HG02588 (cell line): ENCODE results near the gene AKAP6.
"Not testable (repeated sequence)": the region's sequence is repeated elsewhere in the genome, so short reads cannot be mapped to it uniquely, and the experiment has no call there.

Source experiments
- ATAC-seq: cut with Tn5 transposase; IDR thresholded peaks from one replicate; pipeline ENCODE4 v1.9.1; 2021; ENCODE audit warnings: mild to moderate bottlenecking, moderate library complexity; ENCODE audit not compliant: unreplicated experiment

The AKAP6 gene

DNA sequence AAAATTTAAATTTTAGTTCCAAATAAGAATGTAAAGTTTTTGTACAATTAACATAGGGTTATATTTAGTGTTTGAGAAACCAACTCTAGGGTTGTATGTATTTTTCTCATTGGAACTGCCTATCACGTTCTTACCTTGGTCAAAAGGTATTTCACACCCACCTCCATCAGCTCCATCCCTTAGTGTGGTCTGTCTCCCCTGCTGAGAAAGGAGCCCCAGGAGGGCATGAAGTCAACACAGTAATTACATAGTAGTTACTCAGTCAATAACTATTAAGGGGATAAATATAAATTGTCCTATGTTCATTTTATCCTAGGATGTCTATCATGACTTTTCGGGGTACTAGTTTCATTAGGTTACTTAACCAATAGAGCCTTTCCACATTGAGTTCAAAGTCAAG, 106.3 kb downstream of the AKAP6 start:
- ATAC-seq, result no peak

DNA sequence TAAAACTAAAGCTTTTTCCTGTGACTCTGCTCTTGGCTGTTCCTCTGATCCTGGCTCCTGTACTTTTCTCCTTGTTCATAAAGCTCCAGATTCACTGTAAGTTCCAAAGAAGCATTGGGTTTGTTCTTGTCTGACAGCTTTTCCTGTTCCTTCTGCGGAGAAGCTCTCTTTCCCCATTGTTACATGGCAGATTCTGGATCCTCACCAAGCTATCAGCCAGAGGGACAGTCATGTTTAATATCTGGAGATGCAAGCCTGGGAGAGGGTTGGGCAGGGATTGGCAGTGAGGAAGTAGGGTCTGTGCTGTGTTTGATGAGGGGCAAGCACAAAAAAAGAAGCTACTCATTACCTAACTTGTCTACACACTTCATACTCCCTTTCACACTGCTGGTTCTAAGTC, 107.9 kb downstream of the AKAP6 start:
- no peak for ATAC-seq

DNA sequence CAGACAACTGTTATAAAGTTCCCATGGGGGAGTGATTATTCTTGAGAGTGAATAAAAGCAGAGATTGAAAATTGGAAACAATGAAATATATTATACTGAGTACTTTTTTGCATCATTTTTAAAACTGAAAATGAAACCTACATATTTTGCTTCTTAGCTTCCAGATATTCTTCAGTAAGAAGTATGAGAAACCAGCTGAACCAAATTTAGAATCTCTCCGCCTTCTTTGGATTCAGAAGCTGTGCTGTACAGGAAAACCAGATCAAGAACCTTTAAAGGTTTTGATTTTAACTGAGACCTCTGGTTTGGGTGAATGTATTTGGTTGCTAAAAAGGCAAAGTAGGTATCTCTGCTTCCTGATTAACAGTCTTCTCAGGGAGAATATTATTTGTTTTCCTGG, 109.4 kb downstream of the AKAP6 start:
- ATAC-seq, result no peak

DNA sequence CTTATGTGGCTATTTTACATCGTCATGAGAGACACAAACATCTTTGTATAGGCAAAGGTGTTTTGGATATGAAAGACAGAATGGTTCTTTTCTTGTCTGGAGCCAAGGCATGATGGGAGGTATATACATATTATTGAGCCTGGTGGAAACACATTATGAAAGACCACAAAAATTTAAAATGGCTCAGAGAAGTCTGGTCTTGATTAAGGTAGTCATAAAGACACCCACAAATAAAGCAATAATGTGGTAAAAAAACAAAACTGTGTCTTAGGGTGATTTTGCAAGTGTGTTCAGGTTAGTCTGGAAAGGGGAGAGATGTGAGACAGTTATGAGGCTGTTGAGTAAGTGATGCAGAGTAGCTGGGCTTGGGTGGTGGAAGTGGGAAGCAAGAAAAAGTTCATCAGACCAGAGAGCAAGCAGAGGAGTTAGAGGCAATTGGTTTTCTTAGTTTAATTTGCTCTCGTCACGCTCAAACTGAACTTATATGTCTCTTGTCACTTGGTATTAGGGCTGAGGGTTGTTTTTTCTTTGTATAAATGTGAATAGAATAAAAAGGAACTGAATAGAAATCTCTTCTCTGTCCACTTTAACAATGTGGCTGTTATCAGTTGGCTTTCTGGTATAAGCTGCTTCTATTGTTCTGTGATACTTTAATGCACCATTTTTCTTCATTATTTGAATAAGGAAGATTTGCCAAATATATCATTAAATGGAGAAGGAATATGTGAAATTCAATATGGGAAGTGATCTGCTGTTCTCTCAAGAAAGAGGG, 115.0 kb downstream of the AKAP6 start:
- no peak for ATAC-seq

DNA sequence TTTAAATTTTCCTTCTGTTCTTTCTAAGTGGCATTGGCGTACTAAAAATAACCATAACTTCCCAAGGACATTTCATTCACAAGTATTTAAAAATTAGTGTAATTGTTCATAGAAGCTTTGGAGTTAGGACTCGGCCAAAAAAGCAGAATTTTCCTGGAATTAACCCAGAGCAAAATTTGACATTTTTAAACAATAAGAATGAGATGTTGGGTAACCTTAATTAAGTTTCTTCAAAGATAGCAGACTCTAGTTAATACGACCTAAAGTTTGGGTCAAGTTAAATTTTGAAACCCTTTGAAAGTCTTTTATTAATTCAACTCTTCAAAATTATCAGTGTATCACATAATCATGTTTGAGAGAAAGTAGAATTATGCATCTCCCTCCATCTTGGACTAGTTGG, 118.3 kb downstream of the AKAP6 start:
- ATAC-seq, result no peak

DNA sequence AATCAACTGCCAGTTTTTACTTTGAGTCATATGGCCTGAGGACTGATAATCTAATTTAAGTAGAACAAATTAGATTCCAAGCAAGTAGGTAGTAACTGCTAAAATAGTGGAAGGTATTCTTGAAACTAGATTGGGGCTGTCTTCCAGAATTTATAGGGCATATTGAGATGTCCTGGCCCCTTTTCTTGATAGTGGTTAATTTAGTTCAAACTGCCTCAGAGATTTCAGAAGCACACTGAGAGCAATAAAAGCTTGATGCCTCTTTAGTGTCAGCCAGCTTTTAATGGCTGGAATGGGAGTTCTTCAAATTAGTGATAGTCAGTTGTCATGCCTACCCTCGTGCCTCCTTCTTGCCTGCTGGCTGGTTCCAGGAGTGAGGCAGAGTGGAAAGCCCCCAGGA, 120.5 kb downstream of the AKAP6 start:
- ATAC-seq, result no peak

DNA sequence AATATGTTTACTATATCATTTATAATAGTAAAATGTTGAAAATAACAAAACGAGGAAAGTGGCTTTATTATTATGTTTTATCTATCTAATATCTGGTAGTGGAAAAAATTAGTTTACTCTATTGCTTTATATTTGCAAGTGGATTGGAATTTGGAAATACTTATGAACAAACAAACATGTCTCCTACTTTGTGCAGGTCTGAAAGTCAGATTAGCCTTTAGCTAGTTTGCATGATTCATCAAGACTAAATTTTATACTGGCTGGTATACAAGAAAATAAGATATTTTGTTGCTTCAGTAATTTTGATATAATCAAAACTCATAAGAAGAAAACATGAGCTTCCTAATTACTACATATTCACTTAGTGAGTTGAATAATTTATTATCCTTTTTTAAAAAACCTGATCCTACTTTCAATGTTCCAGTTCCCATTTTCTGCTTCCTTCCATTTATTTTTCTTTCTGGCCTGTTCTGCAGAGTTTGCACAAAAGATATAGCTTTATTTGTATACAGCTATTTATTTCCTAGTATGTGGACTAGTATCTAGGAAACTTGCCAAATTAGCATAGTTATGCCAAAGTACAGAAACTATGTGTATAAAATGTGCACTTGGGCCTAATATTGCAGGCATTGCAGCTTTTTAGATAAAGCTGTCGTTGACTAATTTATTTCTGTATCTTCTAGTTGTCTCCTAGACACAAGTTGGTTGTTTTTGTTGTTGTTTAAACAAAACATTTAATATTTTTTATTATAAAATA, 122.0 kb downstream of the AKAP6 start:
- ATAC-seq, result no peak

DNA sequence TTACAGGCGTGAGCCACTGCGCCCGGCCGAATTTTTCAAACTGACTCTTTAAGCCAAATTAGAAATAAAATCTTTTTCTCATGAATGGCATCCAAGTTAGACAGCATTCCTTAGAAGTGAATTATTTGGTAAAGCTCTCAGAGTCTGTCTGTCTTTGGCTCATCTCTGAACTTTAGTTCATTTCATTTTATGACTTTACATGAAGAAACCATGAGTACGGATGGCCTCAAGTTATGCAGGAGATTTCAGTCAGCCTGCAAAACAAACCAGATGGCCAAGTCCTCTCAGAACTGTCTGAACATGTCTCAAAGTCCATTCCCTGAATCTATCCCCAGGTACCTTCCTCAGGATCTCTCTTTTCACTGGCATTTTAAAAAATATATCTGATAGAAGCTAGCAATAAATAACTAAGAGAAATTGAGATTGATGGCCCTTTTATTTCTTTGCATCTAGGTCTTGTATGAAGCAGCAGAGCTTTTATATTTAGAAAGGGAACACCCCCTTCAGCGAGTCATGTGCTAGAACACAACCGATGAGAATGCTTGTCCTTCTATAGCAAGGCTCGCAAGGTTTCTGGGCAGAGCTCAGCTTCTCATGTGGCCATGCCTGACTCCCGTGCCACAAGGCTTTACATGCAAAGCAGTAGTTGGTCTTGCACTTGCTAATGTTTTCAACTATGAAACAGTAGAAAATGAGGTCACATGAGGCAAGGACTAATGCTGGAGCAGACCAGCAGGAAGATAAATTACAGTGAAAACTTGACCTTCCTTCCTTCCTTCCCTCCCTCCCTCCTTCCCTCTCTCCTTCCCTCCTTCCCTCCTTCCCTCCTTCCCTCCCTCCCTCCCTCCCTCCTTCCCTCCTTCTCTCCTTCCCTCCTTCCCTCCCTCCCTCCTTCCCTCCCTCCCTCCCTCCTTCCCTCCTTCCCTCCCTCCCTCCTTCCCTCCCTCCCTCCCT, 125.0 kb downstream of the AKAP6 start:
- ATAC-seq, result no peak

DNA sequence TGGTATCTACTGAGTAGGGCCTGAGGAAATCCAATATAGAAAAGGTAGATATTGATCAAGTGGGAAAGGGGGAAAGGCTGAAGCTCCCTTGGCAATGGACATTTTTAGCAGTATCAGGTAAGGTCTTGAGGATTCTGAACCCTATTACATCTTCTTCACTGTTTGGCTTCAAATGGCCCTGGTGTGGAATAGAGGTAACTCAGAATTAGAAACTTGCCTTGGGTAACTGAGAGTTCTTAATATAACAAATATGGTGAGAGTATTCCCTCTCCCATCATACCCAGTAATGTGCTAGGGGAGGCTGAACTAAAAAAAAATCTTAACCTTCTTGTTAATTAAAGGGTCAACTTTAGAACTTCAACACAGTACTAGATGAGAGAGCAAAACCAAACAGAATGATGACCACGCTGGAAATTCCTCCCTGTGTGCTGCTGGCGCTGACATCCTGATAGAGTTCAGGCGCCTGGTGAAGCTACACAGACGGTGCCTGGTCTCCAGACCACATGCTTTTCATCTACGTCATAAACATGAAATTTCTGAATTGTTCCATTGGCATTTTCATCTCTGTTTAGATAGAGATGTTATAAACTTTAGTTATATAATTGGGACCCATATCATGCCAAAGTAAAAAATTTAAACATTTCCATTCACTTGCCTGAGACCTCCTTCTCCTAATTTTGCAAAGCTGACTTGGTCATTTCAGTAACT, 128.3 kb downstream of the AKAP6 start:
- ATAC-seq, result no peak

DNA sequence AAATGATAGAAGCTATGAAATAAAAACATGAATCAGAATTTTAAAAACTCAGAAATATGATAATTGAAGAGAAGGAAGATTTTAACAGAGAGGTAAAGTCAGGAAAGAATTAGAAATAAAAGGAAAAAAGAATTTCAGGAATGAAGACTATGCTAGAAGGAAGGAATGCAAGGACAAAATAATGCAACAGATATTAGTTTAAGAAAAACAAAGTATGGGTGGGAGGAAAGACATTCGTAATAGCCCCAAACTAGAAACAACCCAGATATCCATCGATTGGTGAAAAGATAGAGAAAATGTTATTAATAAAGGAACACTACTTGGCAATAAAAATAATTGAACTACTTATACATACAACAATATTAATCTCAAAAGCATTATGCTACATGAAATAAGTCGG, 129.6 kb downstream of the AKAP6 start:
- no peak for ATAC-seq

DNA sequence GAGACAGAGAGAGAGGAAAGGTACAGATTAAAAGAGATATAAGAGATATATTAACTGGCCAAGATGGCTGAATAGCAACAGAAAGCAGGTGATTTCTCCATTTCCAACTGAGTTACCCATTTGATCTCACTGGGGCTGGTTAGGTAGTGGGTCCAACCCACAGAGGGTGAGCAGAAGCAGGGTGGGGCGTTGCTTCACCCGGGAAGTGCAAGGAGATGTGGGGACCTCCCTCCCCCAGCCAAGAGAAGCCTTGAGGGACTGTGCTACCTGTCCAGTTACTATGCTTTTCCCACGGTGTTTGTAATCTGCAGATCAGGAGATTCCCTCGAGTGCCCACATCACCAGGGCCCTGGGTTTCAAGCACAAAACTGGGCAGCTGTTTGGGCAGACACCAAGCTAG, 131.2 kb downstream of the AKAP6 start:
- no peak for ATAC-seq

DNA sequence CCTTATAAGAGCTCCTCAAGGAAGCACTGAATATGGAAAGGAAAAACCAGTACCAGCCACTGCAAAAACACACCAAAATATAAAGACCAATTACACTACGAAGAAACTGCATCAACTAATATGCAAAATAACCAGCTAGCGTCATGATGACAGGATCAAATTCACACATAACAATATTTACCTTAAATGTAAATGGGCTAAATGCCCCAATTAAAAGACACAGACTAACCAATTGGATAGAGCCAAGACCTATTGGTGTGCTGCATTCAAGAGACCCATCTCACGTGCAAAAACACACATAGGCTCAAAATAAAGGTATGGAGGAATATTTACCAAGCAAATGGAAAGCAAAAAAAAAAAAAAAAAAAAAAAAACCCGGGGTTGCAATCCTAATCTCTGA, 133.5 kb downstream of the AKAP6 start:
- ATAC-seq, result not testable (repeated sequence)

DNA sequence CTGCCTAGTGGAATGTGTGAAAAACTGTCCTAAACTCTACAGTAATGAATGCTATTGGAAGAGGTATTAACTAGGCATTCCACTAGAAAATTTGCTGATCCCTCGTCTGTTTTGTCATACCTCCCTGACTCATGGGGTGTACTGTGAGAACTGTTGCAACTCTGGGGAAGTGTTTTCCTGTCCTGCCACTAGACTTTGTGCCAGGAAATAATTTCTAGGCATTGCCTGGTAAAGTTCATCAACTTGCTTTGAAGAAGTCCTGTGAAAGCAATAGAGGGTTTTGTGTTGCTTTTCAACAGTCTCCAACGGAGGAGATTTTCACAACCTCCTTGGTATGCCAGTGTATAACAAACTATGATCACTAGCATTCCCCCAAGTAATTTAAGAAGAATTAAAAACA, 139.9 kb downstream of the AKAP6 start:
- ATAC-seq, result no peak

DNA sequence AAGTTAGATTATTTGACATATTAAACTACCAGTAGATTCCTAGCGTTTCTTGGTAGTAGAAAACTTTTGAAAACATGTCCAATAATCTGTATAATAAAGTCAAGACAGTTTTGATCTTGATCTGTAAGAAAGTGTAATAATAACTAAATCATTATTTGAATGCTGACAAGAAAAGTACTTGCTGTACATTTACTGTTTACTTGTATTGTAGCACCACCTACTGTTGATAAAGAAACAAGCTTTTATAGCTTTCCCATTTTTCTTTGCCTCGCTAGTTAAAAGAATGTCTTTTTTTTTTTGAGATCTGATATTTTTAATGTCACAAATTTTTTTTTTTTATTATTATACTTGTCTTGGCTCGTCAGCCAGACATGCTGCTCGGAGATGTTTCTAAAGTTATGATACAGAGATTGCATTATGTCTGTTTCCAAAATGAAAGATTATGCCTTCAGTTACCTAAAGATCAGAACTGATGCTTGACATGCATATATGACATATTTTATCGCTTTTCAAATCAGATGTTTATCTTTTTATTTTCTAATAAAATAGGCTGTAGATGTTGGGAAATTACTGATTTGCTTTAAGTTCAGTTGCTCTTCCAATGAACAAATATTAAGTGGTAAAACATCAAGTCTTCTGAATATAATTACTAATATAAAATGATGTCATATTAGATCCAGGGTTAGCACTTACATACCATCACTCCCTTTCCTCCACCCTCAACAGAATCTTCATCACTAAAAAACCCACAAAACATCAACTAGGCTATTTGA, 140.5 kb downstream of the AKAP6 start:
- ATAC-seq, result no peak

DNA sequence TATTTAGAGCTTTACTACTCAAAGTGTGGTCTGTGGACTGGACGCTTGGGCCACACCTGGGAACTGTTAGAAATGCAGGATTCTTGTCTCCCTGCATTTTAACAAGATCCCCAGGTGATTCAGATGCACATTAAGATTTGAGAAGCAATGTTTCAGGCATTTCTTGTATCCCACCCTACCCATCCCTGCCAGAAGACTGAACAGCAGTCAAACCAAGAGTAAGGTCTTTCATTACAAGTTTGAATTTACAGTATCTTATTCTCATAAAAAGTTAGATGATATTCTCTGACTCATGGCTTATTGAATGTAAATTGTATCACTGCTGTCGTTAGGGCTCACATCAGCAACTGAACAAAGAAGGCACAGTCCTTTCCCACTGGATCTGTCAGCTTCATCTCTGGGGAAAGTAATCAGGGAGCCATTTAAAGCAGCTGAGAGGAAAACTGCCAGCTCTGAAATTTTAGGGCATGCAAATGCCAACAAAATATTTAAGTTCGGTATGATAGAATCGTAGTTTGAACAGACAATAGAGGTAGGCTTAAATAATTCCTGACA, 141.1 kb downstream of the AKAP6 start:
- ATAC-seq, result no peak

DNA sequence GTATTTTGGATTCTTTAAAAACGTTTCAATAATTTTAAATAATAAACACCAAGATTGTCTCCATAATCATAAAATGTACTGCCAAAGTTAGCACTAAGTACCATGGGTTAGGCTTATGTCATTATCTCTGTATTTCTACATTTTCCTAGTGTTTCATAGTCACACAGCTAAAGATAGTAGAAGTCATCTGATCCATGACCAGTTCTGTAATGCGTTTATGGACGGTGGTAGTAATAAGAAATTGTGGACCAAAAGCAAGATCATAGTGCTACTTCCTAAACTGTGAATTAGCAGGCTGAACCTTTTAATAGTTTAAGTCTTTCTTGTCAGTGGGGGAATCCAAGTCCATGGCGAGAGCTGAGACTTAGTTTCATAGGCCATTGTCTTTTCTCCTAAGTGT, 142.1 kb downstream of the AKAP6 start:
- no peak for ATAC-seq

DNA sequence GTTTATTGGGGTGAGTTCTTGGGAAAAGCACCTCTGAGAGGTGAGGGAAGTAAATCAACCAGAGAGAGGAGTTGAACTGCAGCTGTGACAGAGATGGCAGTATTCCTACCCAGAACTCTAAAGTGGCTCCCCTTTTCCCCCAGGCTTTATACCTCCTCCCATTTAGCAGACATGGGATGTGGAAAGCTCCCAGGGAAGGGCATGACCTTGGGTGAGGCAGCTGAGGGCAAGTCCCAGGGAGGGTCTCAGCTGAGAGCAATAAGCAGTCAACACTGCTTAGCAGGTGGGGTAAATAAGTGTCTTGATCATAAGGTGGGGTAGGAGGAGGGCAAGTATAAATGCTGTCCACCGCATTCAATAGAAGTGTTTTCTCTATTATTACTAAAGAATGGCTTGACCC, 143.0 kb downstream of the AKAP6 start:
- ATAC-seq, result no peak

DNA sequence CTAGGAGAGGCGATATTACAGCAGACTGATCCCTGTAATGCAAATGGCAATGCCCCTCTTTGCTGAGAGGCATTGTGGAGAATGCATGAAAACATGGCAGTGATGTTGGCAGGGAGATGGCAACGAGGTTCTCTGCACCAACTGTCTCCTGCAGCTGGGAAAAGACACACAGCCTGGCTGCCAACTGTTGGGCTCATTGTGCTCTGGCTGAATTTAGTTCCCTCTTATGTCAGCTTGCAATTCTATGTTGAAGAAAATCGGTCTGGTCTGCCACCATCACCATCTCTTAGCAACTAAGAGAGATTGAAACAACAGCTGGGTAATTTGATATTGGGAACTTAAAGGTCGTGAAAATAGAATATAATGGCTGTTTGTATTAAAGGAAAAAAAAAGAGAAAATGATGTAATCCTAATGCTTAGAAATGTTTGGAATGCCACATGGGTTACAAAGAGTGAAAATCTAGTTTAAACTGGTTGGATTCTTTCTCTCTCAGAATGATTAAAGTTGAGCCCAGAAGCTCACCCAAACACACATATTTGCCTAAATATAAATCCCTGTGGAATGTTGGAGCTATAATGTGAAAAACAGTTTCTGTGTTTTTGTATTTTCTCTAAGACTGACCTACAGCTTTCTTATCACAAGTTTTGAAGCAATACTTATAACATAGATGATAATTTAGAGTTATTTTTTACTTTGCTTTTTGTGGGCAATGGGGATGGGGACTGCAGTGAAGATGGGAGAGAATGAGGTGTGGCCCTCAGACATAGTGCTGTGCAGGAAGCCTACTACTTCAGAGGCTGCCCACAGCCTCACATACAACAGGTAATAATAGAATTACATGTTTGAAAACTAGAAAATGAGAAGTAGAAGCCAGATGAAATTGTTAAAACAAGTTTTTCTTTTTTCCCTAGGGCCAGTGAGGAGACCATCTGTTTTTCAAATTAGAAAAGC, 143.7 kb downstream of the AKAP6 start:
- ATAC-seq, result no peak

DNA sequence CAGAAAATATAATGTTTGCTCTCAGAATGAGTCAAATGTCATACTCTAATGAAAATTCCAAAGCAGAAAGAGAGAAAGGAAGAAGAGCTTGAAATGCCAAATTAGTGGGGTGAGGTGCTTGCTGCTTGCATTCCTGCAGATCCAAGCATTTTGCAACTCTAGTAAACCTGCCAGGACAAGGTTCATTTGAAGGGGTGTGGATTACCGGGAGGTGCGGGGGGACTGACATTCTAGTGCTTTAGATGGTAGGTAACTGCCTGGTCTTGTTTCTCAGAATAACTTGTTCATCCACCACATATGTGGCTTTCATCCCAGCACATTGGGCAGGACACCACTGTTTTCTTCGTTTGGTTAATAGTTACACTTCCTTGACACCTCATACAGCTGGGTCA, 144.4 kb downstream of the AKAP6 start:
- no peak for ATAC-seq
